Pulmonary artery endothelial cell (primary cell): ENCODE results near the gene C4orf50. TPM values are rescaled to one million over a fixed set of nuclear protein-coding genes. Genes with fewer than 3 reads are reported as not detected.

ENCODE experiments used
- DNase-seq: peaks from one replicate; pipeline ENCODE4 v3.0.0-alpha.2; 2011; ENCODE audit warnings: low read depth, low spot score
- total RNA-seq: library from RNA; depleted of rRNA; stranded (reverse); fragments of >200 nt; gene quantifications from 2 replicates; pipeline ENCODE4 v1.2.3, GENCODE V29; 2014

C4orf50 gene
- total RNA-seq, 1 donor from 2014 or later = not detected

GRCh38 chr4:5945936-5946335 lies 72.3 kb downstream of the C4orf50 start:
- no peak for DNase-seq

- DNase-seq = no peak
Measured at GRCh38 chr4:5945171-5945570, 73.1 kb downstream of the C4orf50 start.

GRCh38 chr4:5943561-5943960 lies 74.7 kb downstream of the C4orf50 start:
- no peak for DNase-seq

- DNase-seq = no peak
Measured at GRCh38 chr4:5942947-5943346, 75.3 kb downstream of the C4orf50 start.

- DNase-seq = no peak
Measured at GRCh38 chr4:5941601-5942000, 76.6 kb downstream of the C4orf50 start.

- DNase-seq = no peak
Measured at GRCh38 chr4:5940470-5941203, 77.6 kb downstream of the C4orf50 start.

- DNase-seq = no peak
Measured at GRCh38 chr4:5933996-5934831, 84.0 kb downstream of the C4orf50 start.

- DNase-seq = no peak
Measured at GRCh38 chr4:5933116-5933515, 85.1 kb downstream of the C4orf50 start.

- no peak for DNase-seq
Measured at GRCh38 chr4:5932035-5932568, 86.1 kb downstream of the C4orf50 start.

- no peak for DNase-seq
Measured at GRCh38 chr4:5931526-5931925, 86.7 kb downstream of the C4orf50 start.

- no peak for DNase-seq
Measured at GRCh38 chr4:5930876-5931275, 87.4 kb downstream of the C4orf50 start.

GRCh38 chr4:5930456-5930855 lies 87.8 kb downstream of the C4orf50 start:
- DNase-seq = no peak

- no peak for DNase-seq
Measured at GRCh38 chr4:5928844-5929420, 89.3 kb downstream of the C4orf50 start.

GRCh38 chr4:5928274-5928673 lies 90.0 kb downstream of the C4orf50 start:
- no peak for DNase-seq

GRCh38 chr4:5927747-5928146 lies 90.5 kb downstream of the C4orf50 start:
- no peak for DNase-seq

- no peak for DNase-seq
Measured at GRCh38 chr4:5927116-5927515, 91.1 kb downstream of the C4orf50 start.

- DNase-seq = no peak
Measured at GRCh38 chr4:5926598-5926997, 91.6 kb downstream of the C4orf50 start.

GRCh38 chr4:5925419-5926200 lies 92.6 kb downstream of the C4orf50 start:
- no peak for DNase-seq

- no peak for DNase-seq
Measured at GRCh38 chr4:5924461-5925125, 93.6 kb downstream of the C4orf50 start.

GRCh38 chr4:5923376-5923775 lies 94.9 kb downstream of the C4orf50 start:
- no peak for DNase-seq

- no peak for DNase-seq
Measured at GRCh38 chr4:5922556-5922955, 95.7 kb downstream of the C4orf50 start.
